ENCODE data around the gene ADAMTS14. TPM values are rescaled to one million over a fixed set of nuclear protein-coding genes. Genes with fewer than 3 reads are reported as not detected.

Gene ADAMTS14
- total RNA-seq, 2 experiments from 2014 or later, result 0.03 TPM; not detected in 1

DNA sequence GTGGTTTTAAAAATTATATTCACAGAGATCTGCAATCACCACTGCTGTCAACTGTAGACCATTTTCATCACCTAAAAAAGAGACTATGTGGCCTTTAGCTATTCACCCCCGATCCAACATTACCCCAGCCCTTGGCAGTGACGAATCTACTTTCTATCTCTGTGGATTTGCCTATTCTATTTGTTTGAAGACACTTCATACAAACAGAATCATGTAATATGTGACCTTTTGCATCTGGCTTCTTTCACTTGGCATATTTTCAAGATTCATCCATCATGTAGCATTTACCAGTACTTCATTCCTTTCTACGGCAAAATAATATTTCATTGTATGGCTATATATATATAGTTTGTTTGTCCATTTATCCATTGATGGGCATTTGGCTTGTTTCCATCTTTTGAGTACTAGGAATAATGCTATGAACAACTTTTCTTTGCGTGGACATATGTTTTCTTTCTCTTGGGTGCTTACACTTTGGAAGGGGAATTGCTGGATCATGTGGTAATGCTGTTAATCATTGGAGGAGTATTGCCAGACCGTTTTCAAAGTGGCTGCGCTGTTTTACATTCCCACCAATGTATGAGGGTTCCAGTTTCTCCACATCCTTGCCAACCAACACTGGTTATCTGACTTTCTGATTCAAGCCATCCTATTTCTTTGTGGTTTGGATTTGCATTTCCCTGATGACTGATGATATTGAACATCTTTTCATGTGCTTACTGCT lies 22.3 kb downstream of the ADAMTS14 start:
- no peak overlapping the region for H3K4me3 ChIP-seq (ENCODE audit: low read depth, low read length, poor library complexity, severe bottlenecking)
- intact Hi-C loops (cut with micrococcal nuclease; ENCODE audit: unreplicated experiment), result no loop called here
- no peaks in the 10 kb centered on the region for H3K9me3 ChIP-seq (ENCODE audit: low read length)
- no peak for DNase-seq (ENCODE audit: low spot score)
- no peak overlapping the region for H3K4me2 ChIP-seq (ENCODE audit: low read length)
- TF ChIP-seq EZH2phosphoT487 (IDR thresholded peaks at IDR 0.05; ENCODE audit: borderline replicate concordance, low read depth, low read length), result no peak
- no peak for TF ChIP-seq CTCF (conservative IDR thresholded peaks at IDR 0.05; ENCODE audit: low read length)
- no peaks in the 10 kb centered on the region for H3K79me2 ChIP-seq (ENCODE audit: insufficient read depth, low read depth, low read length)
- no peaks in the 10 kb centered on the region for H3K4me1 ChIP-seq (ENCODE audit: insufficient read depth, low read length, poor library complexity, severe bottlenecking)
- no peaks in the 10 kb centered on the region for H3K9me2 ChIP-seq (ENCODE audit: insufficient read depth, low read length)
- CTCF ChIA-PET (ENCODE audit: unreplicated experiment), result no interaction called here
- no TSS peak for BruUV-seq (replicated peaks)
- no peaks in the 10 kb centered on the region for H3K36me3 ChIP-seq (ENCODE audit: insufficient read depth, low read length)
- no peak overlapping the region for H3K27ac ChIP-seq (ENCODE audit: low read depth, low read length, poor library complexity, severe bottlenecking)
- H4K20me1 ChIP-seq (ENCODE audit: insufficient read depth, low read length), result no peaks in the 10 kb centered on the region
- POLR2A ChIA-PET, result no interaction called here
- no peak overlapping the region for H2AFZ ChIP-seq (ENCODE audit: low read length)

DNA sequence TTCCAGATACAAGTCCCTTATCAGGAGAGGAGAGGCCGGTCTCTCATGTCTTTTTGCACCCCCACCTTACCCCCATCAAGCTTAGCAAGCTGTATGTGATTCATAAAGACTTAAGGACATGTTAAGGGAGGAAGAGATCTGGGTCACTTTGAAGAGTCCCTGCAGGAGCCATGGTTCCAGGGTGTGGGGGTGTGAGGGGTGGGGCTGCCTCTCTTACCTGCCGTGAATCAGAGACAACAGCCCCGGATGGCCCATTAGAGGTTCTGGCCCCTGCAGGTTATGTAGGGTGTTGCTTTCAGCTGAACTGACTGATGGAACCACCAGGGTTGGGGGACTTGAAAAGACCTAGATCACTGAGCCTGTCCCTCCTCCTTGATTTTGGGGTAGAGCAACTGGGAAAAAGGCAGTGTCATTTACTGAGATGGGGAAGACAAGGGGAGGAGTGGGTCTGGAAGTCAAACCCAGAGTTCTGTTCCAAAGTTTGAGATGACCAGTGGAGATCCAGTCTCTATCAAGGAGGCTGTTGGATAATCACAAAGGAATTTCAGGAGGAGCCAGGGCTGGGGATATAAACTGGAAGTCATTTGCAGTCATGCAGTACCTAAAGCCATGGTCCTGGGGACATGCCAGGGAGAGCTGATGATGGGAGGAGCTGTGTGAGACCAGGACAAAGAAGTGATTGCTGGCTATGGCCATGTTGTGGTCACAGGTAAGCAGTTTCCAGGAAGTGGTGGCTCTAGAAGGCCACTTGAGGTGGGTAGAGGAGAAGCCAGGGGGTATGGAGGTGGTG lies 23.1 kb downstream of the ADAMTS14 start:
- ChIA-PET POLR2A (interaction anchor here (0.5 kb wide), 1 partner anchor 810 kb away, joined by 3 read pairs; no protein-coding TSS in a partner anchor), CTCF (ENCODE audit: unreplicated experiment) (no interaction called here)
- Histone ChIP-seq H2AFZ (ENCODE audit: low read length) (no peak overlapping the region), H3K27ac (ENCODE audit: low read depth, low read length, poor library complexity, severe bottlenecking) (no peak overlapping the region), H3K79me2 (ENCODE audit: insufficient read depth, low read depth, low read length) (no peaks in the 10 kb centered on the region), H3K4me3 (ENCODE audit: low read depth, low read length, poor library complexity, severe bottlenecking) (no peak overlapping the region), H4K20me1 (ENCODE audit: insufficient read depth, low read length) (no peaks in the 10 kb centered on the region), H3K9me2 (ENCODE audit: insufficient read depth, low read length) (no peaks in the 10 kb centered on the region), H3K36me3 (ENCODE audit: insufficient read depth, low read length) (no peaks in the 10 kb centered on the region), H3K9me3 (ENCODE audit: low read length) (no peaks in the 10 kb centered on the region), H3K4me2 (ENCODE audit: low read length) (no peak overlapping the region), H3K4me1 (ENCODE audit: insufficient read depth, low read length, poor library complexity, severe bottlenecking) (no peaks in the 10 kb centered on the region)
- no peak for DNase-seq (ENCODE audit: low spot score)
- TF ChIP-seq EZH2phosphoT487 (IDR thresholded peaks at IDR 0.05; ENCODE audit: borderline replicate concordance, low read depth, low read length) (no peak), CTCF (conservative IDR thresholded peaks at IDR 0.05; ENCODE audit: low read length) (no peak)
- intact Hi-C loops (cut with micrococcal nuclease; ENCODE audit: unreplicated experiment), result no loop called here
- no TSS peak for BruUV-seq (replicated peaks)

DNA sequence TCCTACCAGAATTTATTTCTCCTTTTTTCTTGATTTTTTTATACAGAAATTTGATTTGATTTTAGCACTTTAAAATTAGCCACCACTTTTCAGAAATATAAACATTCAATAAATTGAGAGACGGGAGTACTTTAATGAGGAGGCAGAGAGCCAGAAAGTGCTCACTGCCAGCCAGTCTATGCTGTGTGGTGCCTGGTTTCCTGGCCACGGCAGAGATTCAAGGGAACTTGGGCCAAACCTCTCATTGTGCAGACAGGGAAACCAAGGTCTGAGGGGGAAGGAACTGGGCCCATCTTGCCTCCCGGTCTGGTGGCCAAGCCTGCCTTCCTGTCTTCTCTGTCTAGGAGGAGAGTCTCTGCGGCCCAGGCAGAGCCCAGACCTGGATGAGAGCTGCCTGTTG lies 25.9 kb downstream of the ADAMTS14 start:
- ChIA-PET CTCF (ENCODE audit: unreplicated experiment) (no interaction called here), POLR2A (no interaction called here)
- intact Hi-C loops (cut with micrococcal nuclease; ENCODE audit: unreplicated experiment), result no loop called here
- Histone ChIP-seq H3K4me2 (ENCODE audit: low read length) (no peak overlapping the region), H2AFZ (ENCODE audit: low read length) (no peak overlapping the region), H3K9me3 (ENCODE audit: low read length) (no peaks in the 10 kb centered on the region), H4K20me1 (ENCODE audit: insufficient read depth, low read length) (no peaks in the 10 kb centered on the region), H3K4me1 (ENCODE audit: insufficient read depth, low read length, poor library complexity, severe bottlenecking) (no peaks in the 10 kb centered on the region), H3K36me3 (ENCODE audit: insufficient read depth, low read length) (no peaks in the 10 kb centered on the region), H3K4me3 (ENCODE audit: low read depth, low read length, poor library complexity, severe bottlenecking) (no peak overlapping the region), H3K27ac (ENCODE audit: low read depth, low read length, poor library complexity, severe bottlenecking) (no peak overlapping the region), H3K79me2 (ENCODE audit: insufficient read depth, low read depth, low read length) (no peaks in the 10 kb centered on the region), H3K9me2 (ENCODE audit: insufficient read depth, low read length) (no peaks in the 10 kb centered on the region)
- TF ChIP-seq EZH2phosphoT487 (IDR thresholded peaks at IDR 0.05; ENCODE audit: borderline replicate concordance, low read depth, low read length), result no peak
- TF ChIP-seq CTCF (conservative IDR thresholded peaks at IDR 0.05; ENCODE audit: low read length), result no peak
- no TSS peak for BruUV-seq (replicated peaks)
- no peak for DNase-seq (ENCODE audit: low spot score)

Measured in OCI-LY7 (cell line).